Measurements from ENCODE around the gene INTS14.

INTS14 gene

DNA sequence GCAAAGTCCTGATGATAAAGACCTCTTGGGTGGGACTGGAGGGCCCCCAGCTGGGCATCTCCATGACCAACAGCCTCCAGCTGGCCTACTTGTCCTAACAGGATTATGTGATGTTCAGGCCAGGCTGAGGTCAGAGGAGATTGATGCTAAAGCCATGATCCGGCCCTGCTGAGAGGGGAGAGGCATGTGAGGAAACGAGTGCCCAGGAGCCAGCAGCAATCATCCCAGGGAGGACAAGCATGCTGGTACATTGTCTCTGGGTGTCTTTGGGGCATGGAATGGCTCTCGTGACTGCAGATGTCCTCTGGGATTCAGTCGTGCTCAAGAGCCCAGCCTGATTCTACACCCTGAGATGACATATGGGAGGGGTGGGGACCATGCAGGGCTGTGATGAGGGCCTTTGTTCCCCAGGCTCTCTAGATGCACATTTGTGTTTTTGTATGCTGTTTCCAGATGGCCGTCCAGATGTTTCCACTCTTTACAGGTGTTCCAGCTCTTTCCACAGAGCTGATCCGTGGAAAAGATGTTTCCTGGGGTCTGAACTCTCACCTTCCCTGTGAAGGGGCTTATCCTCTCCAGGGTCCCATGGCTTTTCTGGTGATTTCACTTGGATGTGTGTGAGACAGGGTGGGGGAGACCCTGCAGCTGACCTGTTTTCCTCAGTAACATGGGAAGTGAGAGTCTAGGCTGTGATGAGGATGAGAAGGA is 31.0 kb upstream of the INTS14 start:
- Mint-ChIP-seq H3K27me3 (ENCODE audit: low read depth) (no peaks in the 10 kb centered on the region), H3K4me3 (no peak overlapping the region), H3K27ac (no peak overlapping the region), H3K9me3 (no peaks in the 10 kb centered on the region), H3K4me1 (ENCODE audit: low read depth) (peaks cover 7% of the 10 kb centered on the region), H3K36me3 (ENCODE audit: low read depth) (no peaks in the 10 kb centered on the region)
- DNase-seq (ENCODE audit: low spot score) = no peak

- no peaks in the 10 kb centered on the region for H3K36me3 Mint-ChIP-seq (ENCODE audit: low read depth)
- H3K4me1 Mint-ChIP-seq (ENCODE audit: low read depth) = peaks cover 7% of the 10 kb centered on the region
- H3K27ac Mint-ChIP-seq = no peak overlapping the region
- H3K4me3 Mint-ChIP-seq = no peak overlapping the region
- DNase-seq (ENCODE audit: low spot score) = no peak
- H3K9me3 Mint-ChIP-seq = no peaks in the 10 kb centered on the region
- no peaks in the 10 kb centered on the region for H3K27me3 Mint-ChIP-seq (ENCODE audit: low read depth)
Measured at GRCh38 chr15:65639509-65639908, 28.6 kb upstream of the INTS14 start.

DNA sequence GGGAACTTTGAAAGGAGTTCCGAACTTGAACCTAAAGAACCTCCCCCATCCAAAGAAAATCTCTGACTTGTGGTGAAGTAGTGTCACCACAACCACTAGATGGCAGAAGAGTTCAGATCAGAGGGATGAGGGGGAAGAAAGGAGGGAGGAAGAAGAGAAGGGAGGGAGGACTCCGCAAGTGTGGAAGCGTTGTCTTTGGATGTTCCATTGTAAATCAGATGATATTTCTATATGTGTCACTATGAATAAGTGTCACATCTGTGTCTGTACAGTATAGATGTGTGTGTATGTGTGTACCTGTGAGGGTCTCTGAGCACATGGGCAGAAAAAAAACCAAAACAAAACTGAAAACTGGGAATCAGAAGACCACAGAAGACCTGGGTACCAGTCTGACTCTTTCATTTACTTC is 27.8 kb upstream of the INTS14 start:
- Mint-ChIP-seq H3K4me3 (peak overlapping the region; percentile 52), H3K27me3 (ENCODE audit: low read depth) (no peaks in the 10 kb centered on the region), H3K9me3 (no peaks in the 10 kb centered on the region), H3K27ac (no peak overlapping the region), H3K4me1 (ENCODE audit: low read depth) (peaks cover 7% of the 10 kb centered on the region), H3K36me3 (ENCODE audit: low read depth) (no peaks in the 10 kb centered on the region)
- peak; percentile 31 for DNase-seq (ENCODE audit: low spot score)

- DNase-seq (ENCODE audit: low spot score) = no peak
- Mint-ChIP-seq H3K9me3 (no peaks in the 10 kb centered on the region), H3K27me3 (ENCODE audit: low read depth) (no peaks in the 10 kb centered on the region), H3K4me1 (ENCODE audit: low read depth) (peaks cover 7% of the 10 kb centered on the region), H3K27ac (no peak overlapping the region), H3K36me3 (ENCODE audit: low read depth) (no peaks in the 10 kb centered on the region), H3K4me3 (no peak overlapping the region)
Measured at GRCh38 chr15:65638109-65638508, 27.2 kb upstream of the INTS14 start.

DNA sequence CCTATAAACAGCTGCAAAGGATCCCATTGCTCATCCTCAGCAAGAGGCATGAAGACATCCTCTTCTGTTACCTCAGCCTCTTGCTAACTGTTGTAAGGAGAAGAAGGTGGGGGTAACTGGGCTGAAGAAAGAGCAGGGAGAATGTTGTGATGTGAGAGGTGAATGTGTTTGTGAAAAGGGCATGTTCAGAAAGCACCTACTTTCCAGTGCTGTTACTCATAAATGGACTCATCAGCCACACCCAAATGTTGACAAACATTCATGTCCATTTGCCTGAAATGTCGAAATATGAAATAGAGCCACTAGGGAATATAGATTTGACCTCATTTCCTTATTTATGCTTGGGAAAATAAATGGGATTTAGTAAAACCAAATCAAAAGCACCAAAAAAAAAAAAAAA is 23.4 kb upstream of the INTS14 start:
- no peaks in the 10 kb centered on the region for H3K9me3 Mint-ChIP-seq
- no peak overlapping the region for H3K4me3 Mint-ChIP-seq
- DNase-seq (ENCODE audit: low spot score) = no peak
- peaks cover 18% of the 10 kb centered on the region for H3K4me1 Mint-ChIP-seq (ENCODE audit: low read depth)
- no peaks in the 10 kb centered on the region for H3K36me3 Mint-ChIP-seq (ENCODE audit: low read depth)
- no peaks in the 10 kb centered on the region for H3K27me3 Mint-ChIP-seq (ENCODE audit: low read depth)
- H3K27ac Mint-ChIP-seq = no peak overlapping the region

- DNase-seq (ENCODE audit: low spot score) = no peak
- Mint-ChIP-seq H3K36me3 (ENCODE audit: low read depth) (no peaks in the 10 kb centered on the region), H3K4me1 (ENCODE audit: low read depth) (peaks cover 15% of the 10 kb centered on the region), H3K9me3 (no peaks in the 10 kb centered on the region), H3K27me3 (ENCODE audit: low read depth) (no peaks in the 10 kb centered on the region), H3K27ac (no peak overlapping the region), H3K4me3 (no peak overlapping the region)
Measured at GRCh38 chr15:65633752-65634151, 22.8 kb upstream of the INTS14 start.

DNA sequence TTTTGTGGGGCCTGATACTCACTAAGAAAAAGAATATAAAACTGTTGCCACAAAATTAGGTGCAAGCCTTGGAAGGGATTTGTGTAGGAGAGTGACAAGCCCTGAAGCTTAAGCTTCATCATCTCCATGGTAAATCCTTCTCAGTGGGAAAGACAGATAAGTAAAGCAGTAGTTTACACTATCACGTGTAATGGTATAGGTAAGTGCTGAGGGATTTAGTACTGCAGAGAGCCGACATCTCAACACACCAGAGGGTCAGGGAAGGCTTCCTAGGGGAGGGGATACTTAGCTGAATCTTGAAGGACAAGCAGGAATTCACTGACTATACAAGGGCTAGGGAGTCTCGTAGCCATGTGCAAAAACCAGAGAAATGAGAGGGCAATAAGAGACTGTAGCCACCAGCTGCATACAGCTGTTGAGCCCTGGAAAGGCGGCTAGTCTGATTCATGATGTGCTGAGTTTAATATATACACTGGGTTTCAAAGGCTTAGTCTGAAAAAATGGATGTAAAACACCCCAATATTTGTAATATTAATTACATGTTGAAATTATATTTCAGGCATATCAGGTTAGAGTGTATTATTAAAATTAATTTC is 21.9 kb upstream of the INTS14 start:
- Mint-ChIP-seq H3K4me1 (ENCODE audit: low read depth) (peaks cover 11% of the 10 kb centered on the region), H3K27me3 (ENCODE audit: low read depth) (no peaks in the 10 kb centered on the region), H3K4me3 (no peak overlapping the region), H3K36me3 (ENCODE audit: low read depth) (no peaks in the 10 kb centered on the region), H3K27ac (no peak overlapping the region), H3K9me3 (no peaks in the 10 kb centered on the region)
- no peak for DNase-seq (ENCODE audit: low spot score)

GRCh38 chr15:65631503-65631902 is 20.6 kb upstream of the INTS14 start:
- no peaks in the 10 kb centered on the region for H3K36me3 Mint-ChIP-seq (ENCODE audit: low read depth)
- no peak for DNase-seq (ENCODE audit: low spot score)
- H3K4me1 Mint-ChIP-seq (ENCODE audit: low read depth) = peaks cover 11% of the 10 kb centered on the region
- H3K9me3 Mint-ChIP-seq = no peaks in the 10 kb centered on the region
- no peak overlapping the region for H3K27ac Mint-ChIP-seq
- H3K27me3 Mint-ChIP-seq (ENCODE audit: low read depth) = no peaks in the 10 kb centered on the region
- H3K4me3 Mint-ChIP-seq = no peak overlapping the region

GRCh38 chr15:65630760-65631159 is 19.8 kb upstream of the INTS14 start:
- Mint-ChIP-seq H3K4me1 (ENCODE audit: low read depth) (peaks cover 11% of the 10 kb centered on the region), H3K27me3 (ENCODE audit: low read depth) (no peaks in the 10 kb centered on the region), H3K4me3 (no peak overlapping the region), H3K27ac (no peak overlapping the region), H3K9me3 (no peaks in the 10 kb centered on the region), H3K36me3 (ENCODE audit: low read depth) (no peaks in the 10 kb centered on the region)
- DNase-seq (ENCODE audit: low spot score) = no peak

- H3K27me3 Mint-ChIP-seq (ENCODE audit: low read depth) = no peaks in the 10 kb centered on the region
- no peaks in the 10 kb centered on the region for H3K36me3 Mint-ChIP-seq (ENCODE audit: low read depth)
- no peaks in the 10 kb centered on the region for H3K9me3 Mint-ChIP-seq
- no peak overlapping the region for H3K4me3 Mint-ChIP-seq
- no peak for DNase-seq (ENCODE audit: low spot score)
- H3K4me1 Mint-ChIP-seq (ENCODE audit: low read depth) = peaks cover 11% of the 10 kb centered on the region
- H3K27ac Mint-ChIP-seq = no peak overlapping the region
Measured at GRCh38 chr15:65629548-65629947, 18.6 kb upstream of the INTS14 start.

DNA sequence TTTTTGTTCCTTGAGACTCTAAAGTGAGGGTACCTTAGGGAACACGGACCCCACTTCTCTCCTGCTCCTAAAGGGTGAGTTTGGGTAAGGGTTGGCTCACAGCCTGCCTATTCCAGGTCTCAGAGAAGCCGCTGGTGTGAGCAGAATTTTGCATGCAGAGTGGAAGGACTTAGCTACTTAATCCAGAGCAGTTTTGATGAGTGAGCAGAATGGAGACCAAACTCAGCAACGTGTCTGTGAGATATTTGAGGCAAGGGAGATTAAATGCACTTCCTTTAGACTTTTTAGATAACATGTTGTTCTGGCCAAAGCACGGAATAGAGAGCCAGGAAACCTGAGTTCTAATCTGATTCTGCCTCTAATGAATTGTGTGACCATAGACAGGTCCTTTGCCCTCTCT is 15.9 kb upstream of the INTS14 start:
- Mint-ChIP-seq H3K4me3 (no peak overlapping the region), H3K36me3 (ENCODE audit: low read depth) (no peaks in the 10 kb centered on the region), H3K4me1 (ENCODE audit: low read depth) (peaks cover 11% of the 10 kb centered on the region), H3K27ac (no peak overlapping the region), H3K27me3 (ENCODE audit: low read depth) (no peaks in the 10 kb centered on the region), H3K9me3 (no peaks in the 10 kb centered on the region)
- no peak for DNase-seq (ENCODE audit: low spot score)

GRCh38 chr15:65623103-65623502 is 12.2 kb upstream of the INTS14 start:
- Mint-ChIP-seq H3K27ac (no peak overlapping the region), H3K9me3 (no peaks in the 10 kb centered on the region), H3K4me1 (ENCODE audit: low read depth) (no peaks in the 10 kb centered on the region), H3K27me3 (ENCODE audit: low read depth) (no peaks in the 10 kb centered on the region), H3K4me3 (no peak overlapping the region), H3K36me3 (ENCODE audit: low read depth) (no peaks in the 10 kb centered on the region)
- no peak for DNase-seq (ENCODE audit: low spot score)

DNA sequence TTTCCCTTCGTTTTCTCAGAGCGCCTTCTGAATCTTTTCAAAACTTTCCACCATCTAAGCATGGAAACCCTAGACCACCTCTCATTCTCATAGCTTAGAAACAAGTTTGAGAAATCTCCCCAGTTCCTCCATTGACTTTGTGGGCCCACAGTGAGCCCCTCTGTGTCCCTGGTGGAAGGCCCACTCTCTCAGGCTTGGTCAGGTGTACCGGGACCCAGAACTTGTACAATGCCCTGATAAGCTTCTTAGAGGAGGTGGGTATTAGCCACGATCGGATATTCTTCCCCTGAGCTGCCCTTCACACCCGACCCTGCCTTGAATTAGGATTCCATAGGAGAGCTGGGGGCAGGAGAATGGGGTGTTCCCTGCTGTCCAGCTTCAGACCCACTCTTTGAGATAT is 10.7 kb upstream of the INTS14 start, which contains the start of gene SLC24A1:
Gene SLC24A1, plus strand, starts transcription at position 301 of the 400 bp plus-strand sequence. CDS start 2,143 bp downstream, outside the sequence.
- Mint-ChIP-seq H3K36me3 (ENCODE audit: low read depth) (no peaks in the 10 kb centered on the region), H3K27me3 (ENCODE audit: low read depth) (no peaks in the 10 kb centered on the region), H3K4me3 (no peak within 1 kb of the TSS), H3K4me1 (ENCODE audit: low read depth) (no peaks in the 10 kb centered on the region), H3K27ac (no peak within 1 kb of the TSS), H3K9me3 (no peaks in the 10 kb centered on the region)
- DNase-seq (ENCODE audit: low spot score) = no peak

GRCh38 chr15:65620833-65621232 is 9.9 kb upstream of the INTS14 start:
- no peaks in the 10 kb centered on the region for H3K9me3 Mint-ChIP-seq
- H3K27ac Mint-ChIP-seq = no peak overlapping the region
- no peaks in the 10 kb centered on the region for H3K4me1 Mint-ChIP-seq (ENCODE audit: low read depth)
- DNase-seq (ENCODE audit: low spot score) = no peak
- no peaks in the 10 kb centered on the region for H3K36me3 Mint-ChIP-seq (ENCODE audit: low read depth)
- H3K4me3 Mint-ChIP-seq = no peak overlapping the region
- H3K27me3 Mint-ChIP-seq (ENCODE audit: low read depth) = no peaks in the 10 kb centered on the region
